Epidermal melanocyte (primary cell): ENCODE measurements around the gene PCOLCE2.

Experiments used
- DNase-seq: peaks from one replicate; pipeline ENCODE4 v3.0.0; 2011; ENCODE audit warnings: low spot score; ENCODE audit not compliant: insufficient read length

PCOLCE2 gene

DNA sequence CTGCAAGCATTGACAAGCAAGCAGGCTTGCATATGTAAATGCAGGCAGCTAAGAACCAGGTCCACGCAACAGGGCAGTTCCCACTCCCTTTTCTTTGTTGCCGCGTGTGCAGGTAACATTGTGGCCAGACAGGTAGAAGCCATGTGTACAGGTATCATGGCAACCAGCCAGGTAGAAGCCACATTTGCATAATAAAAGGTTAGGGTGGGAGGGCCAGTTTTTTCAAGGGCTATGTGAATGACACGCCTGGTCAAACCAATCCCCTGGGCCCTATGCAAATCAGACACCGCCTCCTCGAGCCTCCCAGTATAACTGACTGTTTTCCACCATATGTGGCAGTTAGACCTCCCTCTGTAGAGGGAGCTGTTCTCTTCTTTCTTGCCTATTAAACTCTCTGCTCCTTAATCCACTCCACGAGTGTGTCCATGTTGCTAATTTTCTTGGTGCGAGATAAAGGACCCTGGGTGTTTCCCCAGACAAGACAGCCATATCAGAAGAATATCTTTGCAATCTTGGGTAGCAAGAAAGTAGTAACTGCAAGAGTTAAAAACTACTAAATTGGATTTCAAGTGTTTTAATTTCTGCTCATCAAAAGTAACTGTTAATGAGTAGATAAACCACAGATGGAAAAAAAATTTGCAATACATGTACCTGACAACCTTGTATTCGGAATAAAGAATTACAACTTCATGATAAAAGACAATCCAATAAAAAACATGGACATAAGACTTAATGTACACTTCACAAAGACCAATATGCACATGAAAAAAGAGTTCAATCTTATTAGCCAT is 21.8 kb downstream of the PCOLCE2 start:
- DNase-seq, result no peak

DNA sequence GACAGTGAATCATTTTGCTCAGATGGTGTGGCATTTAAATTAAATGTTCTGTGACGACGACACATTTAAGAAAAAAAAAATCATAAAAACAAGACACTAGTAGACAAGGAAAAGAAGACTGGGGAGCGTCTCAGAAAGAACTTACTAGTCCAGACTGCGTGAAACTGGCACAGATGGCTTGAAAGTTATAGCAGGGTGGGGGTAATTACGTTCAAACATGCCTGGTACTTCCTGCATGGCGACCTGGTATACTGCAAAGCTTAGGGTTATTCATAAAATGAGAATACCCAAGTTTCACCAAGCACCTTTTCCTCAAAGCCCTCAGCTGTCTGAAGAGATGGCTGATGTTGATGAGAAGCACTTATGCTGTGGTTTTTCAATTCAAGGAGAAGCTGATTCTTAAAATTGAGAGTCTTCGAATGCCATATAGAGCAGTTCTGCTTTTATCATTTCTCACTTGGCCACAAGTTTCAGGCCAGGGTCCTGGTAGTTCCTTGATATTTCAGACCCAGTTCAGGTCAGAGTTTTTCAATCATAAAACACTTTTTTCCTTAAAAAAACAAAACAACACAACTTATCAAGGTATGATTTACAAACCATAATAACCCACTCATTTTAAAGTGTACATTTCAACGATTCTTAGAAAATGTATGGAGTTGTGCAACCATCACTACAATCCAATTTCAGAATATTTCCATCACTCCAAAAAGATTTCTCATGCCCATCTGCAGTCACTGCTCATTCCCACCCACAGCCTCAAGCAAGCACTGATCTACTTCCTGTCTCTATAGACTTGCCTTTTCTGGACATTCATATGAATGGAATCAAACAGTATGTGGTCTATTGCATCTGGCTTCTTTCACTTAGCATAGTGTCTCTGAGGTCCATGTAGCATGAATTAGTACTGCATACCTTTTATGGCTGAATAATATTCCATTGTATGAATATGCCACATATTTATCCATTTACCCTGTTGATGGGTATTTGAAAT is 24.7 kb downstream of the PCOLCE2 start:
- DNase-seq, result no peak

DNA sequence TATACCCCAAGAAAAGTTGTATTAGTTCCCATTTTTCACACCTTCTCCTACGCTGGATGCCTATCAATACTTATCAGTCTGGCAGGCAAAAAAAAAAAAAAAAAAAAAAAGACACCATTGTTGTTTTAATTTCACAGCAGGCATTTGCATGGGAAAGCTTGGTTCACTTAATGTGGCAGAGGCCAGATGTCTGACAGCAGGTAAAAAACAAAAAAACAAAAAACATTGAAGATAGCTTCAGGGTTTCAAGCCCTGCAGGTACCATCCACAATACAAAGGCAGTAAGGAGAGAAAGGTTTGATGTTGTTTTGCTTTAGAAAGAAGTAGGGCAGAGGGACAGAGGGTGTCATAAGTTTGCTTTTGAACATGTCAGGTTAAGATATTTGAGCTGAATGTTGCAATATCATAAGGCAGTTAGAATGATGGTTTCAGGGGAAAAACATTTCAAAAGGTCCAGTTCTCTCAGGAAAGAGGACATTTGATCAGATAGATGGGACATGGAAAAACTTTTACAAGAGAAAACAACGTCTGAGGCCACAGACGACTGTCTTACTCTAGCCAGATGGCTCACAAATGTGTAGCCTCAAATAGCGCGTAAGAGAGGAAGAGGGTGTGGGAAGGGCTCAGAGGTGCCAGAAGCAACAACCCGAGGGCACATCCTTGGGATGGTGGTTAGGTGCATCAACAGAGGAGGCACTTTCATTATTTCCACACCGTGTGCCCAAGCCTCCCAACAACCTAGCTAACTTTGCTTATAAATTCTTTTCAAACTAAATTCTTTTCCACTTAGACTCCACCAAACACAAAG is 25.7 kb downstream of the PCOLCE2 start:
- no peak for DNase-seq

DNA sequence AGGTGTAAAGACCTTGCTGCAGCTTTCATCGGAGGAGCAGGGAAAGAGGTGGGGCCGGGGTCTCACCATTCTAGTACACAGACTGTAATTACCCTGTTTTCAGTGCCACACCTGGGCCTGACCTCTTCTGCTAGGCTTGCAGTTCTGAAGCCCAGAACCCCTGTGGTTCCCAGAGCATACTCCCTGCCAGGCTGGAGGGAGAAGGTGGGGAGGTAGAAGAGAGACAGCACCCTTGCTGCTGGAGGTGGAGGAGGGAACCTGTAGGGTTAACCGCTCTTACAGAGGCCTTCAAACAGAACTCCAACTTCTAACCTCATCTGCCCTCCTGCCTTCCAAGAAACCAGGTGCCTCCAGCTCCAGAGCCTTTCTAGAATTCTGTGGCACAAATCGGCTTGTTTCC is 27.0 kb downstream of the PCOLCE2 start:
- DNase-seq, result no peak

DNA sequence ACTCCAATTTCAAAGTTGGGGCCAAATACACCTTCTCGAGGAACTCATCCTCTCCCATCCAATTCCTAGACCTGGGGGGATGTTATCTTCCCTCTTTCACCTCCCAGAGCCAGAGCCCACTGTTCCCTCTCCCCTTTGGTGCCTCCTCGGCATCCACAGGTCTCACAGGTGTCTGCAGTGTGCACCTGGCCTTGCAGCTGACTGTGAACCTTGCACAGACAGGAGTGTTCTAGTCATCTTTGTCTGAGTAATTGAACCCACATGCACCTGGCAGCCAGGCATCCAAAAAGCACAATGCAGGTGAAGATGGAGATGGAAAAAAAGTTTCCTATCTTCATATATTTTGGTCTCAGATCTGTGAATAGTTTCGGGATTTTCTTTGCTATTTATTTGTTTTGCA is 30.8 kb downstream of the PCOLCE2 start:
- no peak for DNase-seq

DNA sequence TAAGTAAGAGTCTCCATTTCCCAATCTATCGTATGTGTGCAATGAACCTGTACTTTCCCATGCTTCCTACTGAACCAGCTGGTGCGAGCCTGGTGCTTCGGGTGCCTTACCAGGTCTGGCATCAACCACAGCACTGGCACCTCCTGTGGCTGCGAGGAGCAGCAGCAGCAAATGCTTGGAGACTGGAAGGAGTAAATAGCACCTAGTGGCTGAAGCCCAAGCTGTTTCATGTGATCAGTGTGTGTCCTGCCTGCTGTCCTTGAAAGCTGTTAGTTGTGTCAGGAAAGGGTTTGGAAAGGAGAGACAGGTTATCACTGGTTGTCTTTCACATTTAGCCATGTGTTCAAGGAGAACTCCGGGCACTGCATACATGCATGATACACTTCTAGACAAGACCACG is 31.8 kb downstream of the PCOLCE2 start:
- no peak for DNase-seq

DNA sequence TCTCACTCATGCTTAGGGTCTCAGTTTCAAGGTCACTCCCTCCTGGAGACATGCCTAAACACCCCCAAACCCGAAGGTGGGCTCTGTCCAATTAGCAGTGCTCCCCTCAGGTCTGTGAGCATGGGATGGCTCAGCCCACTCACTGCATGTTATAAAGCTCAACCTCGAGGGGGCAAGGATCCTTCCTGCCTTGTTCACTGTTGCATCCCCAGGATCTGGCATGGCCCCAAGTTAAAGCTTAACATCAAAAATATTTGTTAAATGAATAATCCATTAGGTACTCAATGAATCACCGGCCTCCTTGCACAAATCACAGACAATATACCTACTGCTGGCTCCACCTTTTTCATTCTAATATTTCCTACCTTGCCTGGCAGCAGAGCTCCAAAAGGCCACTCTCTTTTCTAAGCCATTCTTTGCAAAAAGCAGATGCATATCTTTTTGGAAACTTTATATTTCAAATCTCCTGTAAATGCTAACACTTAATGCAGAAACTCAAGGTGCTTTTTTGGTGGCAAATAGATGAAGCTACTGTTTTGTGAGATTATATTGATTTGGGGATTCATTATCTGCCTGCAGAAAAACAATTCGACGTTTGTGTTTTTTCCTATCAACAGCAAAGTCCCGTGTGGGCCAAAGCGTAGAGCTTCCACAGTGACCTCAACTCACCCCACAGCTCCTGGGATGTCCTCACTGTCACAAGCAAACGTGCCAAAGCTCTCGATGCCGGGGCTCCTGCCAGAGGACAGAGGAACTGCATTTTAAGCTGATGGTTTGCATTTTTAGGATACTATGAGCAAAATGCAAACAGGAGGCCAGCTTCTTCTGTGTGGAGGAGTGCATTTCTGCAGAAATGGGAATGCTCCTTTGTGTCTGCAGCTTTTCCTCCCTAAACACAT is 35.4 kb downstream of the PCOLCE2 start:
- no peak for DNase-seq

DNA sequence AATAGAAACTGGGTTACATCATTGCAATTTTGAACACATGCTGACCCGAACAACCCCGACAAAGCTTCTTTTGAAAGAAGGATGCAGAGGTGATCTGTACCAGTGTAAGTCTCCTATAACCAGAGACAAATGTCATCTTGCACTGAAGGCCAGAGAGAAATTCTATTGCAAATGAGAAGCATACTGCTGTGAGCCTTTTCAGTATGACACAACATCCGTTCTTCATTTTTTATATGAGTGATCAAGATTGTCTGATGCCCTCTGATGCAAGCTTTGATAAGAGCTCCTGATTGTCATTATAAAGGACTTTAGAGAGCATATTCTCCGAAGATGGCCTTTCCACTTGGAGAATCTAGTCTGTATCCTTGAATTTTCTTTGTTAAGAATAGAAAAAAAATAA is 36.9 kb downstream of the PCOLCE2 start:
- DNase-seq, result no peak

DNA sequence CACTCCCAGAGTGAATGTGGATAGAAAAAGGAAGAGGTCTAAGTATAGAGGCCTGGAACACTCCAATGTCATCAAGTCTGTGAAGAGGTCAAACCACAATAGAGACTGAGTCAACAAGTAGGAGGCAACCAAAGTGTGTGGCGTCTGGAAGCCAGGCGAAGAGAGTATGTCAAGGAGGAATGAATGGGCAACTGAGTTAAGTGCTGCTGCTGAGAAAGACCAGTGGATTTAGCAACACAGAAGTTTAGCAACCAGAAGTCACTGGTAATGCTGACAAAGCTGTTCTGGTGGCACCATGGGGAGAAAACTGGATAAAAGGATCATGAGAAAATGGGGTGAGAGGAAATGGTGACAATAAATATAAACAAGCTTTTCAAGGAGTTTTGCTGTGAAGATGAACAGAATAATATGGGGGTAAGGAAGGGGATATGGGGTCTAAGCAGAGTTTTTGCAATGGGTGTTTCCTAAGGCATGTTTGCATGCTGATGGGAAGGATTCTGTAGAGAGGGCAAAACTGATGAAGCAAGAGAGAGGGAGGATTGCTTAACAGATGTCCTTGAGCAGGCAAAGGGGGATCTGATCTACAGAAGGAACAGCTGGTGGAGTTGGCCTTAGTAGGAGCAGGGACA is 38.4 kb downstream of the PCOLCE2 start:
- DNase-seq, result no peak

DNA sequence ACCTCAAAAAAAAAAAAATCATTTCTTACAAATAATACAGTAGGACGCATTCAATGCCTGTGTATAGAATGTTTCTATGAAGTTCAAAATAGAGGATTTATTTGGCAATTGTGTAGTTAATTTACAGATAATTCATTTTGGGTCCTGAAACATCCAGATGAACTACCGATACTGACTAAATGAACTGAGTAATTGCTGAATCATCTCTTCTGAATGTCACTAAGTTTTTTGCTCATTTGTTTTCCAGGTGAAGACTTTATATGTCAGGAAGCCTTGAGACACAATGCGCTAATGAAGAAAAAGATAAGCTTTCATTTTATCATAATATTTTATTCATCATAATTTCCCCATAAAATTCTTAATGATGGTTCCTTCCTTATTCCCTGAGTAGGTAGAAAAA is 39.7 kb downstream of the PCOLCE2 start:
- no peak for DNase-seq

DNA sequence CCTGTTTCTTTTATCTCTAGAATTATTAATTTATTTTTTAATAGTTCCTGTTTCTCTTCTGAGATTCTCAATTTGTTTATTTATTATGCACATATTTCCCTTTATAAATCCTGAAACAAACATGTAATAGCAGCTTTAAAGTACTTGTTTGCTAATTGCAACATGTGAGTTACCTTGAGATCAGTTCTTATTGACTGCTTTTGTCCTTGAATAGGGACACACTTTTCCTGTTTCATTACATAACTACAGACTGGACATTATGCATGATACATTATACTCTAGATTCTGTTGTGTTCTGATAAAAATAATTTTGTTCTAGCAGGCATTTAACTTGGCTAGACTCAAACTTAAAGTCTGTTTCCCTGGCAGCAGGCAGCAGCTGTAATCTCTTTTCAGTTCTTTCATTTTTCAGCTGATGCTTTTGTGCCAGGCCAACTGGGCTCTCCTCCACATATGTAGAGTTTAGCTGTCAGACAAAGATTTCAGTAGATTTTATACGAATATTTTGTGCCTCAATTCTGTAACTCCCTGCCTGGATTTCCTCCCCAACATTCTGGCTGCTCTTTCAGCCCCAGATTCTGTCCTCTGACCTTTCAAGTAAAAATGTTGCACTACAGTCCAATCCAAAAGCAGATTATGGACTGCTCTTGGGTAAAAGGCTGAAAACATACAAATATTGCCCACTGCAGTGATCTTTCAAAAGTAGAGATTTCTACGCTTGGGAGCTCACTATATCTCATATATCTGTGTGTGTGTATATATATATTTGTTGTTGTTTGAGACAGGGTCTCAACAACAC is 41.9 kb downstream of the PCOLCE2 start:
- no peak for DNase-seq

DNA sequence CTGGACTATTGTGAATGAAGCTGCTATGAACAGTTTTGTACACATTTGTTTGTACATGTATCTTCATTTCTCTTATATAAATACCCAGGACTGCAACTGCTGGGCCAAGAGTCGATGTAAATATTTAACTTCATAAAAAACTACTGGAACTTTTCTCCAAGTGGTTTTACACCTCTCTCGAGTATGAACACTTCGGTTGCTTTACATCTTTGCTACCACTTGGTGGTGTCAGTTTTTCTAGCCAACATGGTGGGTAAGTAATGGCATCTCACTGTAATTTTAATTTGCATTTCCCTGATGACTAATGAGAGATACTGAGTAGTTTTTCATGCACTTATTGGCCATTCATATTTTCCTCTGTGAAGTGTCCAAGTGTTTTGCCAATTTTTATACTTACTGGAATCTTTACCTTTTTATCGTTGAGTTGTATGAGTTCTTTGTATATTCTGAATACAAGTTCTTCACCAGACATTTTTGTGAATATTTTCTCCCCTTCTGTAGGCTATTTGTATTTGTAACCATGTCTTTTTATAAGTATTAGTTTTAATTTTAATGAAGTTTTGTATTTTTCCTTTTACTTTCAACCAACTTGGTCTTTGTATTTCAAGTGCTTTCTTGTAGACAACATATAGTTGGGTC is 44.4 kb downstream of the PCOLCE2 start:
- DNase-seq, result no peak

DNA sequence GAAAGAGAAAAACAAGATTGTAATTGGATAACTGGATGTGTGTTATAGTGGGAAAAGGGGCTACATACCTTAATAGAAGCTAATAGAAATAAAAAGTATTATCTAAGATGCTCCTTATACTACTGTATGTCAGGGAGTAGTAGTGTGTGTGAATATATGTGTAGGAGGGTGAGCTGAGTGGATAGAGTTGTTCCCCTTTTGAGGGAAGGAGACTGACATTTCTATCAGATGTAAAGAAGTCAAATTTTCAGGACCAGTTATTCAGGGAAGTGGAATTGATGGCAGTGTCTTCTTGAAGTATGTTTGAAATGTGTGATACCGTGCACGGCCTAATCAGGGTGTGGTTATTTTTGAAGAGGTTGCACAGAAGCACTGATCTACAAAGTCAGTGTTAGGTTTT is 49.1 kb downstream of the PCOLCE2 start:
- no peak for DNase-seq

DNA sequence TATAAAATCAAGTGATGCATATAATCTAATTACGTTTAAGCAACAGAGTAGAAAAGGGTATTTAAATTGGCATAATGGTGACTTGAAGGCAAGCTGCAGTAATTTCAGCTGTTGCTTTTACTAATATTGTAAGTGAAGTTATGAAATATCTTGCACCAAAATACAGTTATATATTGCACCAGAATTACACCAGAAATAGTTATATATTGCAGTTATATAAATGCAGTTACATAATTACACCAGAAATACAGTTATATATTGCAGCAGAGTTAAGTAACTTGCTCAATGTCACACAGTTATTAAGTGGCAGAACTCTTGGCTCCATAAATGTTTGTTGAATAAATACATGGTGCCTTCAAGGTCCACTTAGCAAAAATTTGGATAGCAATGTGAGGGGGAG is 51.4 kb downstream of the PCOLCE2 start:
- no peak for DNase-seq

DNA sequence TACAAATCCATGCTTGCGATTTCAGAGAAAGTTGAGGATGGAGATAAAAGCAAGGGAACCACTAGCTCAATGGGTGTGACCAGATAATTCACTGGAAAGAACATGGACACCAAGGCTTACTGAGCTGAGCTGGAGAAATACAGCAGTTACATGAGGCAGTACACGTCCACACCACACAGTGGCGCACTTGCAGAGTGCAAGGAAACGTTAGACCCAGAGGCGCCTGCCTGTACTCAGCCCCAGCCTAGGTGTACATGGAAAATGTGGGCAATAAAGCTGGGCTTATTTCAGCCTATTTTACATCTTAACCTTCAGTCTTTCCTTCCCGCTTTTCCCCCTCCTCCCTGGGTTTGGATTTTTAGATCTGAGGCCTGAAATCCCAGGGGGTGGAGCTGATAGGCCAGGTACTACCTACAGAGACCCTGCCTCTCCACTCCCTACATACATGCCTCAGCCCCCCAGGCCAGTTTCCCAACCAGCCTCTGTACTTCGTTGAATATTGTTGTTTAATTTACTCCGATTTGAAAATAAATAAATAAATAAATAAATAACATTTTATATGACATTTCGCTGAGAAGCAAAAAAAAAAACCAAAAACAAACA is 60.1 kb downstream of the PCOLCE2 start:
- DNase-seq, result peak; percentile 42

DNA sequence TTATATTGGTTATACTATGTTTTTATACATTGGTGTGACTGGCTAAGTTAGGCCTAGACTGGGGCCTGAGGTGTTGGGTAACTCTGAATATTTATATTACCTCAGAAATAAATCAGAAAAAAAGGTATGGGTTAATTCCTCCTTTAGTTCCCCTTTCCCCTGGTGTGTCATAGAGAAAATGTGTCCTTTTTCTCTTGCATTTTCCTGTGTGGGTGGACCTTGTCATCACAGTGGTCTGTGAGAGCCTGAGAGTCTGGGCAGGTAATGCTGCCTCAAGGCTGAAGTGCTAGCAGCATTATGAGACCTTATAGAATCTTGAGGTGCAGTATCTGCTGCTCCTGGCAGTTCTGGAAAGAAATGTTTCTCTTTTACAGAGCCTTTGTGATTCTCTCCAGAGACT is 69.7 kb downstream of the PCOLCE2 start:
- no peak for DNase-seq

DNA sequence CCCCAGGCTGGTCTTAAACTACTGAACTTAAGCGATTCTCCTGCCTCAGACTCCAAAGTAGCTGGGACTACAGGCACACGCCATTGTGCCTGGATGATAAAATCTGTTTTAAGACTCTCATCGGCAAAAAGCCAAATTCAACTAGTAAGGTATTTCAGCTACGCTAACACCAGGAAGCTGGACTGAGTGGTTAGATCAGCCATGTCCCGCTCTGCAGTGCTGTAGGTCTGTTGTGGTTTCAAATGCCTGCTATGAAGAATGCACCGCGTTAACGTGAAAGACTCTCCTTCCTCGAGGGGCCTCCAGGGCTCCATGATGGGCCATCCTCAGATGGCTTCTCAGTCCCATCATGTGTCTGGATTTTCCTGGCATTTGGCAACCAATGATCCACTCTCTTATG is 70.2 kb downstream of the PCOLCE2 start:
- no peak for DNase-seq

DNA sequence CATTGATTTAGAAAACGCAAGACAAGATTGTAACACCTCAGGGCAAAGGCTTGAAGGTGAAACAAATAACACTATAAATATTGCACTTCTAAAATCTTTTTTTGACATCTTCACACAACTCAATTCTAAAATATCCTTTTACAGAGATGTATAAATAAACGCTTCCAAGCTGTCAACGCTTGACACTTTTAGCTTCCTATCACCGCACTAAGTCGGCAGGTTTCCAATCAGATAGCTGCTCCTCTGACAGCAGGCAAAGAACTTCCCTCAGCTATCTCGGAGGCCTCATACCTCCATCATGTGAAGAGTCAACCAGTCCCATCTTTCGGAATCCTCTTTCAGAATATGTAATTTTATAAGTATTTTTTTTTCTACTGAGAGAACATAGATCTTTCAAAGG is 71.0 kb downstream of the PCOLCE2 start:
- no peak for DNase-seq
